H1 (cell line): ENCODE data around the gene PCDHAC2.
A peak's percentile ranks its signal among the peaks of the same experiment; 100 is the strongest.

Experiments
- ASH2L ChIP-seq: fragments of 200-600, 300-600 bp; sonication (generic); IDR thresholded peaks from one replicate; pipeline ENCODE4 v1.7.1; 2017; ENCODE audit warnings: low read length
- ATF3 ChIP-seq: IDR thresholded peaks from 2 replicates; pipeline ENCODE4 v1.6.1; 2011; ENCODE audit warnings: low read depth, mild to moderate bottlenecking, low read length; ENCODE audit not compliant: insufficient read depth
- CREB1 ChIP-seq: IDR thresholded peaks from 2 replicates; pipeline ENCODE4 v1.6.1; 2012; ENCODE audit warnings: inconsistent platforms
- CTCF ChIP-seq, 3 experiments: IDR thresholded peaks; 1 replicate in 2 of 3; 2 replicates in 1 of 3; pipeline versions ENCODE4 v1.5.1 to v1.6.1; 2011; ENCODE audit warnings: low read length in 3 of 3, mild to moderate bottlenecking in 3 of 3, inconsistent platforms in 2 of 3, low read depth in 1 of 3, moderate library complexity in 1 of 3; ENCODE audit not compliant: insufficient read depth in 1 of 3; ENCODE audit errors: control extremely low read depth in 1 of 3
- EP300 ChIP-seq, 2 experiments: IDR thresholded peaks; 1 replicate in 1 of 2; 2 replicates in 1 of 2; pipeline ENCODE4 v1.6.1; 2011 to 2012; ENCODE audit warnings: low read depth in 2 of 2, low read length in 2 of 2, mild to moderate bottlenecking in 2 of 2, borderline replicate concordance in 1 of 2, inconsistent platforms in 1 of 2, moderate library complexity in 1 of 2
- GABPA ChIP-seq: IDR thresholded peaks from 2 replicates; pipeline ENCODE4 v1.6.1; 2011; ENCODE audit warnings: mild to moderate bottlenecking, low read length, moderate library complexity, borderline replicate concordance; ENCODE audit not compliant: insufficient read depth
- POLR2A ChIP-seq, 2 experiments: IDR thresholded peaks; 1 replicate in 1 of 2; 2 replicates in 1 of 2; pipeline ENCODE4 v1.6.1; 2011; ENCODE audit warnings: low read depth in 2 of 2, low read length in 2 of 2, mild to moderate bottlenecking in 2 of 2; ENCODE audit errors: control extremely low read depth in 1 of 2
- RAD21 ChIP-seq, 2 experiments: IDR thresholded peaks in 1 of 2; conservative IDR thresholded peaks in 1 of 2; 2 replicates each; pipeline ENCODE4 v1.6.1; 2011; ENCODE audit warnings: low read depth in 2 of 2, low read length in 2 of 2, improper control_type of control experiment in 1 of 2, inconsistent platforms in 1 of 2, mild to moderate bottlenecking in 1 of 2, moderate library complexity in 1 of 2
- TAF1 ChIP-seq: IDR thresholded peaks from 2 replicates; pipeline ENCODE4 v1.6.1; 2011; ENCODE audit warnings: mild to moderate bottlenecking, low read depth, low read length
- TBP ChIP-seq: IDR thresholded peaks from 2 replicates; pipeline ENCODE4 v1.6.1; 2011; ENCODE audit warnings: low read depth, low read length, improper control_type of control experiment
- USF2 ChIP-seq: IDR thresholded peaks from 2 replicates; pipeline ENCODE4 v1.6.1; 2011; ENCODE audit warnings: low read length, improper control_type of control experiment

GRCh38 chr5:140926443-140927227 lies 39.6 kb upstream of the PCDHAC2 start:
- TF ChIP-seq RAD21 (IDR thresholded peaks at IDR 0.05 in 1 of 2, conservative IDR thresholded peaks at IDR 0.05 in 1 of 2; ENCODE audit: low read depth in 2 of 2, low read length in 2 of 2) (peak; percentile 80 to 89), TBP (peak; percentile 74), CTCF (IDR thresholded peaks at IDR 0.05; ENCODE audit: control extremely low read depth in 1 of 3, insufficient read depth in 1 of 3, low read depth in 1 of 3, low read length in 3 of 3) (peak; percentile 84 to 98 (median 92)), USF2 (no peak; the same call in 1 of the 2 replicates), ATF3 (no peak), EP300 (IDR thresholded peaks at IDR 0.05; ENCODE audit: borderline replicate concordance in 1 of 2, low read depth in 2 of 2, low read length in 2 of 2) (no peak), TAF1 (peak; percentile 72), POLR2A (IDR thresholded peaks at IDR 0.05; ENCODE audit: control extremely low read depth in 1 of 2, low read depth in 2 of 2, low read length in 2 of 2) (no peak; a peak in 1 of 3 replicates), GABPA (no peak), ASH2L (peak; percentile 71), CREB1 (peak; percentile 51; the same call in 1 of the 2 replicates)
